HG03280 (cell line): ENCODE measurements around the gene SUGP2.

ENCODE experiments used
- ATAC-seq: cut with Tn5 transposase; IDR thresholded peaks from one replicate; pipeline ENCODE4 v1.9.1; 2021; ENCODE audit warnings: mild to moderate bottlenecking, moderate library complexity; ENCODE audit not compliant: unreplicated experiment

Gene SUGP2

GRCh38 chr19:19033426-19034203 is at the start of gene SUGP2, which contains the start of gene ARMC6:
SUGP2 (minus strand) TSS chr19:19033517; CDS start chr19:19031071, 2,446 bp downstream.
ARMC6 (plus strand) TSS chr19:19033603; CDS start chr19:19034210, 607 bp downstream.
- ATAC-seq: peak; percentile 76

GRCh38 chr19:19081642-19082151 is 48.4 kb upstream of the SUGP2 start:
- no peak for ATAC-seq

- ATAC-seq: no peak
These were observed 46.3 kb upstream of the SUGP2 start for GRCh38 chr19:19079571-19079970.

GRCh38 chr19:19078801-19079200 is 45.5 kb upstream of the SUGP2 start:
- no peak for ATAC-seq

- no peak for ATAC-seq
These were observed 43.8 kb upstream of the SUGP2 start for GRCh38 chr19:19077103-19077502.

- ATAC-seq: no peak
These were observed 43.2 kb upstream of the SUGP2 start for GRCh38 chr19:19076476-19076875.

- no peak for ATAC-seq
These were observed 41.8 kb upstream of the SUGP2 start for GRCh38 chr19:19075126-19075525.

GRCh38 chr19:19074196-19074882 is 41.0 kb upstream of the SUGP2 start:
- ATAC-seq: no peak

- ATAC-seq: no peak
These were observed 38.6 kb upstream of the SUGP2 start for GRCh38 chr19:19071897-19072296.

- ATAC-seq: no peak
These were observed 35.6 kb upstream of the SUGP2 start for GRCh38 chr19:19068659-19069654.

GRCh38 chr19:19067276-19068072 is 34.2 kb upstream of the SUGP2 start:
- ATAC-seq: no peak

- no peak for ATAC-seq
These were observed 31.8 kb upstream of the SUGP2 start for GRCh38 chr19:19064811-19065745.

- ATAC-seq: no peak
These were observed 30.9 kb upstream of the SUGP2 start for GRCh38 chr19:19064098-19064722.

GRCh38 chr19:19063183-19064097 is 30.1 kb upstream of the SUGP2 start, which contains the start of gene SLC25A42:
SLC25A42 (plus strand) TSS chr19:19063994; CDS start chr19:19096125, 32,131 bp downstream.
- peak; percentile 91 for ATAC-seq

- ATAC-seq: no peak
These were observed 29.3 kb upstream of the SUGP2 start for GRCh38 chr19:19062454-19063182.

- no peak for ATAC-seq
These were observed 28.2 kb upstream of the SUGP2 start for GRCh38 chr19:19061506-19061905.
